SK-N-MC (cell line): ENCODE measurements around the gene EN1.

Experiments
- EZH2 ChIP-seq: fragments of 200-600 bp; sonication (generic); IDR thresholded peaks from one replicate; pipeline ENCODE4 v1.6.1; 2017; ENCODE audit warnings: antibody characterized with exemption
- FOXP2 ChIP-seq: optimal IDR thresholded peaks from 2 replicates; pipeline ENCODE3; 2011; ENCODE audit warnings: mild to moderate bottlenecking, moderate library complexity; ENCODE audit not compliant: insufficient read depth; ENCODE audit errors: extremely low read length, control extremely low read depth
- POLR2AphosphoS5 ChIP-seq: IDR thresholded peaks from 2 replicates; pipeline ENCODE4 v1.6.1; 2012; ENCODE audit warnings: mild to moderate bottlenecking, low read depth, low read length, borderline replicate concordance

DNA sequence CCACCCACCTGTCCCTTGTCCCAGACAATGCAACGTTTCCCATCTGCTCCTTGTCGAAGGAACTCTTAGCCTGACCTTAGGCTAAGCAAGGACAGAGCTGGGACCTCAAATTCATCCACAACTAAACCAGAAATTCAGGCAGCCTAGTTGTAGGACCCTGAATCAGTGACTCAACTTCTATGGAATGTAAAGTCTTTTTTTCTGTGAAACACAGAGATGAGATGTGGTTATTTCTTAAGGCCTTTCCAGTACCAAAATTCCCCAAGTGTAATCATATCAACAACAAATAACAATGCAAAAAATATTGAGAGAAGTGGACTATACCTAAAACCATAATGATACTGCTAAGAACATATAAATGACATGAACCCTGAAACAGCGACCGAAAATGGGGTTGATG, 46.7 kb downstream of the EN1 start:
- TF ChIP-seq EZH2 (no peak), POLR2AphosphoS5 (no peak), FOXP2 (no peak)
